Endothelial cell of umbilical vein (primary cell): Measurements from ENCODE around the gene SLC26A11. TPM values are rescaled to one million over a fixed set of nuclear protein-coding genes. Genes with fewer than 3 reads are reported as not detected.

ENCODE experiments used
- Bru-seq: library from RNA; stranded (reverse); fragments of 400-500 nt; gene quantifications from one replicate; lab custom pipeline; 2021; lab: Mats Ljungman, UMichigan
- BruChase-seq, 2 experiments: library from RNA; stranded (reverse); fragments of 400-500 nt; gene quantifications; one replicate each; lab custom pipeline; 2021; lab: Mats Ljungman, UMichigan
- BruUV-seq: library from RNA; stranded (reverse); fragments of 400-500 nt; replicated peaks from 2 replicates; lab custom pipeline; 2021; lab: Mats Ljungman, UMichigan
- CTCF ChIA-PET: fragments of 300-600, 350-600 bp; sonication (Branson Sonifier 250); formaldehyde crosslinking; loops from one replicate; lab custom pipeline; 2021; ENCODE audit warnings: antibody characterized with exemption, inconsistent platforms; lab: Charles Lee
- POLR2A ChIA-PET: fragments of 300-600, 350-600 bp; sonication (Branson Sonifier 250); formaldehyde crosslinking; loops from one replicate; lab custom pipeline; 2021; ENCODE audit warnings: antibody characterized with exemption, inconsistent platforms; lab: Charles Lee
- DNase-seq: peaks from one replicate; pipeline ENCODE4 v3.0.0-alpha.2; 2011; ENCODE audit warnings: low read depth, low spot score
- FAIRE-seq: peaks from 2 replicates; lab custom pipeline; 2011; peaks lifted over from hg19 to GRCh38; lab: Jason Lieb, UNC
- H2AFZ ChIP-seq: 2 replicates; pipeline ENCODE4 v1.6.0; 2012; ENCODE audit warnings: low read depth, low read length, control low read depth, inconsistent platforms
- H3K27ac ChIP-seq: 2 replicates; pipeline ENCODE4 v1.5.1; 2011; ENCODE audit warnings: low read depth, mild to moderate bottlenecking, control low read depth, low read length, moderate library complexity; ENCODE audit not compliant: insufficient read depth
- H3K27me3 ChIP-seq, 2 experiments: 2 replicates each; pipeline versions ENCODE4 v1.6.0 to v1.6.1; 2011; ENCODE audit warnings: low read length in 2 of 2, mixed read lengths in 1 of 2; ENCODE audit not compliant: control insufficient read depth in 2 of 2, insufficient read depth in 2 of 2
- H3K36me3 ChIP-seq, 2 experiments: 2 replicates in 1 of 2; 3 replicates in 1 of 2; pipeline ENCODE4 v1.5.1; 2011; ENCODE audit warnings: low read length in 2 of 2, mild to moderate bottlenecking in 1 of 2, moderate library complexity in 1 of 2; ENCODE audit not compliant: control insufficient read depth in 2 of 2, insufficient read depth in 2 of 2; ENCODE audit errors: extremely low read depth in 1 of 2
- H3K4me1 ChIP-seq: 3 replicates; pipeline ENCODE4 v1.5.1; 2011; ENCODE audit warnings: mild to moderate bottlenecking, low read length; ENCODE audit not compliant: control insufficient read depth, insufficient read depth; ENCODE audit errors: extremely low read depth
- H3K4me2 ChIP-seq: 2 replicates; pipeline ENCODE4 v1.6.1; 2011; ENCODE audit warnings: low read length, control low read depth, mixed read lengths; ENCODE audit not compliant: insufficient read depth
- H3K4me3 ChIP-seq, 3 experiments: fragments of 200-600 bp in 1 of 3; sonication (generic), shearing (Covaris generic) in 1 of 3; replicated peaks in 1 of 3; 2 replicates each; pipeline ENCODE4 v1.5.1; 2011 to 2016; ENCODE audit warnings: control low read depth in 3 of 3, low read length in 3 of 3, mild to moderate bottlenecking in 2 of 3, inconsistent platforms in 1 of 3, low read depth in 1 of 3, moderate library complexity in 1 of 3; ENCODE audit not compliant: insufficient read depth in 1 of 3
- H3K79me2 ChIP-seq: 2 replicates; pipeline ENCODE4 v1.6.0; 2012; ENCODE audit warnings: low read length, inconsistent platforms; ENCODE audit not compliant: control insufficient read depth, insufficient read depth
- H3K9ac ChIP-seq: replicated peaks from 2 replicates; pipeline ENCODE3; 2011; ENCODE audit warnings: low read length, control low read depth; ENCODE audit not compliant: insufficient read depth; ENCODE audit errors: extremely low read depth
- H3K9me1 ChIP-seq: replicated peaks from 3 replicates; pipeline ENCODE4 v1.6.0; 2011; ENCODE audit warnings: mild to moderate bottlenecking, low read length; ENCODE audit not compliant: control insufficient read depth, insufficient read depth; ENCODE audit errors: extremely low read depth
- H3K9me3 ChIP-seq: replicated peaks from 2 replicates; pipeline ENCODE4 v1.5.1; 2012; ENCODE audit warnings: low read length, inconsistent platforms; ENCODE audit not compliant: control insufficient read depth, insufficient read depth
- H4K20me1 ChIP-seq: replicated peaks from 2 replicates; pipeline ENCODE3; 2011; ENCODE audit warnings: mild to moderate bottlenecking, low read length; ENCODE audit not compliant: control insufficient read depth, insufficient read depth; ENCODE audit errors: extremely low read depth
- EZH2 ChIP-seq: IDR thresholded peaks from 2 replicates; pipeline ENCODE4 v1.6.1; 2012; ENCODE audit warnings: borderline replicate concordance, low read depth, mild to moderate bottlenecking, moderate library complexity, low read length, inconsistent platforms; ENCODE audit not compliant: severe bottlenecking
- FOS ChIP-seq: IDR thresholded peaks from 2 replicates; pipeline ENCODE4 v1.6.1; 2011; ENCODE audit warnings: mild to moderate bottlenecking, low read length, moderate library complexity, borderline replicate concordance; ENCODE audit not compliant: insufficient read depth
- GATA2 ChIP-seq: IDR thresholded peaks from 2 replicates; pipeline ENCODE4 v1.7.0; 2011; ENCODE audit warnings: low read depth, mild to moderate bottlenecking, moderate library complexity, mixed read lengths, low read length; ENCODE audit not compliant: insufficient read length, insufficient read depth
- JUN ChIP-seq: IDR thresholded peaks from 2 replicates; pipeline ENCODE4 v1.6.1; 2011; ENCODE audit warnings: borderline replicate concordance, low read depth; ENCODE audit not compliant: insufficient read length, insufficient read depth
- MYC ChIP-seq: IDR thresholded peaks from one replicate; pipeline ENCODE4 v1.6.1; 2011; ENCODE audit warnings: mild to moderate bottlenecking, low read depth, low read length
- POLR2A ChIP-seq: IDR thresholded peaks from 2 replicates; pipeline ENCODE4 v1.6.1; 2012; ENCODE audit warnings: low read depth, mild to moderate bottlenecking, control low read depth, low read length
- POLR2AphosphoS5 ChIP-seq: IDR thresholded peaks from 2 replicates; pipeline ENCODE4 v1.6.1; 2012; ENCODE audit warnings: low read depth, mild to moderate bottlenecking, control low read depth, low read length, moderate library complexity; ENCODE audit not compliant: insufficient read depth
- dilution Hi-C: fragments of 300-500 bp; cut with MboI; formaldehyde crosslinking; loops from one replicate; pipeline ENCODE4 v1.15.0; 2019; ENCODE audit warnings: low sequenced_read_pairs; ENCODE audit not compliant: extremely low pct_ligation_motif_present
- intact Hi-C: fragments of 100-400 bp; cut with micrococcal nuclease; formaldehyde crosslinking; loops from one replicate; pipeline ENCODE4 v1.10.0; 2022
- long read RNA-seq: library from polyadenylated mRNA; stranded (forward); transcript quantifications from one replicate; pipeline ENCODE4 v2.0.0, GENCODE V29; 2021
- polyA minus RNA-seq, 3 experiments: library from RNA; depleted of rRNA, polyadenylated mRNA; stranded (reverse); fragments of >200 nt; gene quantifications; 1 replicate in 1 of 3; 2 replicates in 2 of 3; pipeline ENCODE4 v1.2.3, GENCODE V29; 2011
- polyA plus RNA-seq, 4 experiments: library from polyadenylated mRNA; depleted of rRNA in 3 of 4; stranded (reverse) in 3 of 4; unstranded in 1 of 4; fragments of >200 nt; gene quantifications; 2 replicates each; pipeline versions ENCODE4 v1.2.1 to v1.2.3, GENCODE V29; 2011 to 2012; ENCODE audit warnings: missing spikeins in 1 of 4
- total RNA-seq: library from RNA; stranded (reverse); gene quantifications from 2 replicates; pipeline ENCODE4 v1.2.3, GENCODE V29; 2021
- TF ChIP-seq, protein P1 (sequence below): IDR thresholded peaks from 2 replicates; pipeline ENCODE4 v1.6.1; 2011; ENCODE audit not compliant: insufficient read depth, insufficient read length
- TF ChIP-seq, protein P2 (sequence below), 2 donors: IDR thresholded peaks; 1 replicate in 1 of 2; 2 replicates in 1 of 2; pipeline ENCODE4 v1.5.1; 2011; ENCODE audit warnings: low read length in 2 of 2, mild to moderate bottlenecking in 2 of 2, moderate library complexity in 2 of 2, control low read depth in 1 of 2, inconsistent platforms in 1 of 2, low read depth in 1 of 2; ENCODE audit not compliant: insufficient read depth in 1 of 2; ENCODE audit errors: extremely low read depth in 1 of 2

Gene SLC26A11
- 21.2 and 25.2 TPM in 2 replicates for total RNA-seq
- polyA plus RNA-seq, result 33.0 and 36.7 TPM in 2 replicates
- polyA plus RNA-seq (2011; cell fraction: cytosol; rRNA removed), result 12.7 and 17.7 TPM in 2 replicates
- 64.4 and 75.1 TPM in 2 replicates for polyA plus RNA-seq (2011; cell fraction: nucleus; rRNA removed)
- polyA plus RNA-seq (2012), result 11.8 and 16.0 TPM in 2 replicates
- 14.8 and 24.1 TPM in 2 replicates for polyA minus RNA-seq
- polyA minus RNA-seq (2011; cell fraction: cytosol; rRNA and poly(A)+ RNA removed), result 5.6 TPM
- 21.7 and 40.3 TPM in 2 replicates for polyA minus RNA-seq (2011; cell fraction: nucleus; rRNA and poly(A)+ RNA removed)
- percentile 52 among the genes with signal in this experiment for Bru-seq, nascent RNA
- percentile 69 among the genes with signal in this experiment for BruChase-seq, experiment 1, labeled RNA remaining after a 6-hour chase
- BruChase-seq, experiment 2, labeled RNA remaining after a 2-hour chase, result percentile 74 among the genes with signal in this experiment
- long read RNA-seq, transcript SLC26A11-201 (18 exons, 2,885 nt), result major isoform, 15 of 29 reads
- long read RNA-seq, partial matches to known transcripts, result 4 of 29 reads
- long read RNA-seq, other reads (novel, unspliced or antisense), result 6 of 29 reads

GRCh38 chr17:80220054-80220735 lies at the start of gene SLC26A11, which contains the start of gene SGSH:
TSS of gene SLC26A11 (plus strand) at chr17:80220427. CDS start at chr17:80221561, 1,134 bp downstream.
TSS of gene SGSH (minus strand) at chr17:80220333. CDS start at chr17:80220313, 20 bp downstream.
- DNase-seq, result peak; percentile 65
- intact Hi-C loops, result loop anchor here (1.0 kb wide), 1 partner anchor 40 kb away; the partner anchor contains the start of gene RNF213
- H3K4me1 ChIP-seq, result peaks cover 13% of the 10 kb centered on the region

More at GRCh38 chr17:80220054-80220735, at the start of gene SLC26A11, which contains the start of gene SGSH:
- FAIRE-seq, result peak; percentile 86
- dilution Hi-C loops, result no loop called here
- BruUV-seq, result no TSS peak
- Histone ChIP-seq H3K27me3 (no peaks in the 10 kb centered on the region), H3K9me3 (no peaks in the 10 kb centered on the region), H3K4me2 (peak within 1 kb of the TSS; percentile 69), H2AFZ (peak within 1 kb of the TSS; percentile 86), H3K27ac (peak within 1 kb of the TSS; percentile 37), H3K4me3 (peak within 1 kb of the TSS; percentile 17 to 83 (median 65)), H3K9me1 (no peaks in the 10 kb centered on the region), H3K9ac (peak within 1 kb of the TSS; percentile 79), H3K79me2 (peaks cover 11% of the 10 kb centered on the region), H3K36me3 (peaks cover 3 to 10% of the 10 kb centered on the region in 2 experiments), H4K20me1 (no peaks in the 10 kb centered on the region)
- CTCF ChIA-PET, result interaction anchor here (0.8 to 2.3 kb wide), 5 partner anchors 9 to 35 kb away, joined by 3 to 8 read pairs (median 3); no protein-coding TSS in a partner anchor
- TF ChIP-seq, protein P1, sequence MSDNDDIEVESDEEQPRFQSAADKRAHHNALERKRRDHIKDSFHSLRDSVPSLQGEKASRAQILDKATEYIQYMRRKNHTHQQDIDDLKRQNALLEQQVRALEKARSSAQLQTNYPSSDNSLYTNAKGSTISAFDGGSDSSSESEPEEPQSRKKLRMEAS, result peak; percentile 55
- TF ChIP-seq, protein P2, sequence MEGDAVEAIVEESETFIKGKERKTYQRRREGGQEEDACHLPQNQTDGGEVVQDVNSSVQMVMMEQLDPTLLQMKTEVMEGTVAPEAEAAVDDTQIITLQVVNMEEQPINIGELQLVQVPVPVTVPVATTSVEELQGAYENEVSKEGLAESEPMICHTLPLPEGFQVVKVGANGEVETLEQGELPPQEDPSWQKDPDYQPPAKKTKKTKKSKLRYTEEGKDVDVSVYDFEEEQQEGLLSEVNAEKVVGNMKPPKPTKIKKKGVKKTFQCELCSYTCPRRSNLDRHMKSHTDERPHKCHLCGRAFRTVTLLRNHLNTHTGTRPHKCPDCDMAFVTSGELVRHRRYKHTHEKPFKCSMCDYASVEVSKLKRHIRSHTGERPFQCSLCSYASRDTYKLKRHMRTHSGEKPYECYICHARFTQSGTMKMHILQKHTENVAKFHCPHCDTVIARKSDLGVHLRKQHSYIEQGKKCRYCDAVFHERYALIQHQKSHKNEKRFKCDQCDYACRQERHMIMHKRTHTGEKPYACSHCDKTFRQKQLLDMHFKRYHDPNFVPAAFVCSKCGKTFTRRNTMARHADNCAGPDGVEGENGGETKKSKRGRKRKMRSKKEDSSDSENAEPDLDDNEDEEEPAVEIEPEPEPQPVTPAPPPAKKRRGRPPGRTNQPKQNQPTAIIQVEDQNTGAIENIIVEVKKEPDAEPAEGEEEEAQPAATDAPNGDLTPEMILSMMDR (IDR thresholded peaks at IDR 0.05; ENCODE audit: extremely low read depth in 1 of 2, insufficient read depth in 1 of 2, low read depth in 1 of 2, low read length in 2 of 2), result no peak
- no peak for TF ChIP-seq EZH2
- TF ChIP-seq POLR2A, result peak; percentile 82
- TF ChIP-seq JUN, result no peak
- no peak for TF ChIP-seq GATA2
- TF ChIP-seq FOS, result no peak
- peak; percentile 91 for TF ChIP-seq POLR2AphosphoS5
- no peak for TF ChIP-seq MYC
- POLR2A ChIA-PET, result interaction anchor here (0.7 to 1.0 kb wide), 3 partner anchors 9 to 671 kb away, joined by 3 to 4 read pairs (median 4); no protein-coding TSS in a partner anchor
